Activated CD8-positive, alpha-beta memory T cell treated with anti-CD3 and anti-CD28 coated beads for 48 hours (primary cell): ENCODE results near the gene GRK2.
"Not testable (repeated sequence)": the region's sequence is repeated elsewhere in the genome, so short reads cannot be mapped to it uniquely, and the experiment has no call there.

Source experiments
- DNase-seq, 3 experiments: peaks; one replicate each; pipeline ENCODE4 v3.0.0-alpha.2; 2020; ENCODE audit warnings: low read depth in 2 of 3, low spot score in 2 of 3

The GRK2 gene

DNA sequence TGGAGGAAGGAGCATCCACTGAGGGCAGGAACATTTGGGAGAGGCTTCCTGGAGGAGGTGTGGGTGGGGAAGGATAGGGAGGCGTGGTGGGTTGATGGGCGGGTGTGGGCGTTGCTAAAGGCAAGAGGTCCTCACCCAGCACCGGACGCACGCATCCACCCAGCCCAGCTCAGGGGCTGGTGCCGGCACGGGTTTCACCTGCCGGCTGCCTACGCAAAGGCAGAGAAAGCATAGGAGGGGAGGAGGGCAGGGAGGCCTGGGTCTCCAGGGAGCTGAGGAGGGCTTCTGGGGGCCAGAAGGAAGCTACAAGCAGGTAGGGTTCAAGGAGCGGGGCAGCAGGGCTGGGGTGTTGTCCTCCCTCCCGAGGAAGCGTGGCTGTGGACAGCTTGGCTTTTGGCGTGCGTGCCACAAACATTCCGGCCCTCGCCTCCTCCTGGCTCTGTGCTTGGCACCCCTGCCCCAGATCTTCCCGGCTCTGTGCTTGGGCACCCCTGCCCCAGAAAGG is 44.8 kb downstream of the GRK2 start:
- no peak for DNase-seq

DNA sequence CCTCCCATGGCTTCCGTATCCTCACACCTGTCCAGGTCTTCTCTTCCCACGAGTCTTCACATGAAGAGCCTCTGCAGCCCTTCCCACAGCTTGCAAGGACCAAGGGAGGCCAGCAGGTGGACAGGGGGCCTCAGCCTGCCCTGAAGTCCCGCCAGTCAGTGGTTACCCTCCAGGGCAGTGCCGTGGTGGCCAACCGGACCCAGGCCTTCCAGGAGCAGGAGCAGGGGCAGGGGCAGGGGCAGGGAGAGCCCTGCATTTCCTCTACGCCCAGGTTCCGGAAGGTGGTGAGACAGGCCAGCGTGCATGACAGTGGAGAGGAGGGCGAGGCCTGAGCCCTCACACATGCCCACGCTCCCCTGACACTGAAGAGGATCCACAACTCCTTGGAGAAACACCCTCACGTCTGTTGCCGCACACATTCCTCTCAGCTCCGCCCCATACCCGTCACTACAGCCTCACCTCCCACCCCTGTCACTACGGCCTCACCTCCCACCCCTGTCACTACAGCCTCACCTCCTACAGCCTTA is 45.3 kb downstream of the GRK2 start:
- no peak for DNase-seq

DNA sequence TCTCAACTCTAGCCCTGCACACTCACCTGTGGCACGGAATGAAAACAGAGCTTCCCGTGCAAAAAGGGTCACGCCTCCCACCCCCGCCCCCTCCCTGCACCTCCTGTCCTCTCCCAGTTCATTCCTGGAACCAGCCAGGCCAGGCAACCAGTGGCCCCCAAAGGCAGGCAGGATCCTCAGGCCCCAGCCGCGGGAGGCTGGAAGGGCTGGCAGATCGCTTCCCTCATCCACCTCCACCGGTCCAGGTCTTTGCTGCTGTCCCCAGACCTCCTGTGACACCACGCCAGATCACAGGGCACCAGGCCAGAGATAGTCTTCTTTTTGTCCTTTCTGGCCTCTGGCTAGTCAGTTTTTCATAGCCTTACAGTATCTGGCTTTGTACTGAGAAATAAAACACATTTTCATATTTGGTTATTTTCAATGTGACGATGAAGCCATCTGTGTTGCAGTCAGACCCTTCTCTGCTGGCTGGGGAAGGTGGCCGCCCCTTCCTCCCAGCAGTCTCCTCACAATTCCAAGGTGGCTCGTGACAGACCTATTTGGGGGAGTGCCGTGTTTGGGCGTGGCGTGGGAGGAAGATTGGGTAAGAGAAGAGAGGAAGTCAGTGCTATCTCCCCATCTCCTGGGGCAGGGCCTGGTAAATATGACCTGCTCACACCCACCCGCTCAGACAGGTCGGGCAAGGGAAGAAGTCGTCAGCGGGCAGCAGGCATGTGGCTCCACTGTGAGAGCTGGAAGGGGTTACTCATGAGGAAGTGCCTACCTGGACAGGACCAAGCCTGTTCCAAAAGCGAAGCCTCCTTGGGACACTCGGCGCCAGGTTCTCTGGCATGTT is 46.1 kb downstream of the GRK2 start:
- DNase-seq = no peak

DNA sequence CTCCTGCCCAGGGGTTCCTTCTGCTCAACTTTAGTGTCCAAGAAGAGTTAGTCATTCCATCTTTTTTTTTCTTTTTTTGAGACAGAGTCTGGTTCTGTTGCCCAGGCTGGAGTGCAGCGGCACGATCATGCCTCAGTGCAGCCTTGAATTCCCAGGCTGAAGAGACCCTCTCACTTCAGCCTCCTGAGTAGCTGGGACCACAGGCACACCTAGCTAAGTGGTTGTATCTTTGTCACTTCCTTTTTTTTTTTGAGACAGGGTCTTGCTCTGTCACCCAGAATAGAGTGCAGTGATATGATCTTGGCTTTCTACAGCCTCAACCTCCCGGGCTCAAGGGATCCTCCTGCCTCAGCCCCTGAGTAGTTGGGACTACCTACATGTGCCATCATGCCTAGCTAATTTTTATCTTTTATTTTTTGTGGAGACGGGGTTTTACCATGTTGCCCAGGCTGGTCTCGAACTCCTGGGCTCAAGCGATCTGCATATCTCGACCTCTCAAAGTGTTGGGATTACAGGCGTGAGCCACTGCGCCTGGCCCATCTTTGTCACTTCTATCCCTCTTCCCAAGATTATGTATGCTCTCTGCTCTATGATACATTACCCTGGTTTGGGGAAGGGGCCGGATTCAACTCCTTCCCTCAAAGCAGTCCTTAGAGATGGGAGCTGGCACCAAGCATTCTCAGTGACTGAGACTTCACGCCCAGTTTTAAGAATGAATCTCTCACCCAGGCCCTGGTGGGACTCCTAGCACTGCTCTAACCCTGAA is 47.0 kb downstream of the GRK2 start:
- no peak for DNase-seq

DNA sequence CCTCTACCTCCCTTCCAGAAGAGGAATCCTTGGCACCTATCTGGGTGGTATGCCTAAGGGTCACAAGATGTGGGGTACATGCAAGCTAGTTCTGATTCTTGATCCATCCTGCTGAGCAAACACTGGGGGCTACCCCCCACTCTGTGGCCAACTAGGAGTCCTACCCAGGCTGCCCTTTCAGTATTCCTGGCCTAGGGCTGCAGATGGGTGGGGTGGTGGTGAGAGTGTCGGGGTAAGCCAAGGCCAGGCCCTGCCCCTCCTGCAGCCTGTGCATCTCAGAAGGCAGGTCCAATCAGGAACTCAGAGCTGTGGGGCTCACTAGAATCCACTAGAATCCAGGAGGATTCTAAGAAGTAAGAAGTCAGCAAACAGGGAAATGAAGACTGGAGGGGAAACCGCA is 47.9 kb downstream of the GRK2 start:
- DNase-seq = no peak

DNA sequence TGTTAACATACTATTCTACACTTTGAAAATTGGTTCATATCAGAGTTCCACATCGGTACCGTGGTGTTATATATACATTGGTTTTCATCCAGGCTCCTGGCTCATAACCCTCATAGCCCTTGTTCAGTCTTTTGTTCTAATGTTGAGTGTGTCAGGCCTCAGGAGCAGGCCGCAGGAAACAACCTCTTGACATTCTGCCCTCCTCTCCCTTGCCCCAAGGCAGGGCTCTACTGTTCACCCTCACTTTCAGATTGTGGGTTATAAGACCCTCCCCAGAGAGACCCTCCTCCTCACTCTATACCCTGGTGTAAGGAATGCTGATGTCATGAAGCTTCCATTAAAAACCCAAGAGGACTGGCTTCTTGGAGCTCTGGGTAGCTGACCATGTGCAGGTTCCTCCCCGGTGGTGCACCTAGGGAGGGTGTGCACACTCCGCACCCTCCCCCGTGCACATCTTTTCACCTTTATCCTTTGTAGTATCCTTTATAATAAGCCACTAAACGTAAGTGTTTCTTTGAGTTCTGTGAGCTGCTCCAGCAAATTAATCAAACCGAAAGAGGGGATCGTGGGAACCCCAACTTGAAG is 49.1 kb downstream of the GRK2 start:
- DNase-seq = no peak

DNA sequence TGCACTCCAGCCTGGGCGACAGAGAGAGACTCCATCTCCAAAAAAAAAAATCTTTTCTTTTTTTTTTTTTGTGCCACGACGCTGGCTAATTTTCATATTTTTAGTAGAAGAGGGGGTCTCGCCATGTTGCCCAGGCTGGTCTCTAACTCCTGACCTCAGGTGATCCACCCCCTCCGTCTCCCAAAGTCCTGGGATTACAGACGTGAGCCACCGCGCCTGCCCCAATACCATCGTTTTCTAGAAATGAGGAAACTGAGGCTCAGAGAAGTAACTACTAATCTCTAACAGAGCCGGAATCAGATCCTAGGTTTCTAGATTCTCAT is 50.6 kb downstream of the GRK2 start:
- DNase-seq = no peak

DNA sequence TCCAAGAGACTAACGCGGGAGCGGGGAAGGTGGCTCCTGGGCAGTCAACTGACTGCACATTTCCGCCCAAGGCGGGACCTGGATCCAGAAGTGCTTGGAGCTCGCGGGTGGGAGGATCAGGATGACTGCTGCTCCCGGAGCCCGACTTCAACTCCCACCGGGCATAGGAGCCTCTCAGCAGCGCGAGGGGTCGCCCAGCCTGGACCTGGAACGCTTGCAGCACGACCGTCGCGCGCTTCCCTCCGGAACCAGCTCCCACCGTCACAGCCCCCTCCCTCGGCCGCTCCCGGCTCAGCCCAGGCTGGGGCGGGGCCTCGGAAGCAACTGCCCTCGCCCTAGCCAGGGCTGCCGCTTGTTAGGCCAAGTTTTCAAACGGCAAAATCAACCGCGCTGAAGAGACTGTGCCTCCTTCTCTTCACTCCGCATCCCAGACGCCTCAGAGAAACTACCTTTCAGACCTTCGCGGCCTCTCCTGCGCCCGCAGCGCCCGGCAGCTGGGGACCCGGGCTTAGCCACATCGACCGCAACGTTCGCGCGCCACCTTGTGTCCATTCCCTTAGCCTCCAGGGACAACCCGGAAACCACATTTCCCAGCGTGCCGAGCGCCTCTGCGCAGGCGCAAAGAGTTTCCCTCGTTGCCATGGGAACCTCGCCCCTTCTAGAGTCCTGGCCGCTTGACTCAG is 51.1 kb downstream of the GRK2 start:
- DNase-seq = peak; percentile 97 to 99 (median 99)

DNA sequence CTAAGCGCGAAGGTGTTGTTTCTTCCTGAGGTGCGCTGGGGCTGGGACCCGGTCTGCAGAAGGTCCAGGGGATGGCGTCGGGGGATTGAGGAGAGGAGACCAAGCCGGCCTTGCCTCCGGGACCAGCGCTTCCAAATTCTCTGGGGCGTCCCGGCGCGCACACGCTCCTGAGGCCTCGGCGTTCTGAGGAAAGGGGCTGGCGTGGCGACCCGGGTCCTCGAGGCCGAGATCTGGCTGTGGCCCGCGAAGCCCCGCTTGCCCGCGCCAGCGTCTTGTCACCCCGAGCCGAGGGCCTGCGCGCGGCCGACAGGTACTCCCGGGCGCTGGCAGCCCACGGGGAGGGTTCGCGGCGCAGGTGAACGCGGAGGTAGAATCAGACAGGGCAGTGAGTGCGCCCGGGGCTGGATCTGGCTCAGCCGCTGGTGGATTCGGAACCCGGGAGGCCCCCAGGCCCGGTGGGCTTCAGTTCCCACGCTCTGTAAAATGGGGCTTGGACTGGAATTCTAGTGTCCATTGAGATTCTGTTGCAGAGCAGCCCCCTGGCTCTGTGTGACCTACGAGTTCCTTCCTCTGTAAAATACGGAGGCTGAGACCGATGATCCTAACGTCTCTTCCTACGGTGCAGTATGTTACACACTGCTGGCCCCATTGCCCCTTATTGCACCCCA is 51.7 kb downstream of the GRK2 start:
- DNase-seq = no peak

DNA sequence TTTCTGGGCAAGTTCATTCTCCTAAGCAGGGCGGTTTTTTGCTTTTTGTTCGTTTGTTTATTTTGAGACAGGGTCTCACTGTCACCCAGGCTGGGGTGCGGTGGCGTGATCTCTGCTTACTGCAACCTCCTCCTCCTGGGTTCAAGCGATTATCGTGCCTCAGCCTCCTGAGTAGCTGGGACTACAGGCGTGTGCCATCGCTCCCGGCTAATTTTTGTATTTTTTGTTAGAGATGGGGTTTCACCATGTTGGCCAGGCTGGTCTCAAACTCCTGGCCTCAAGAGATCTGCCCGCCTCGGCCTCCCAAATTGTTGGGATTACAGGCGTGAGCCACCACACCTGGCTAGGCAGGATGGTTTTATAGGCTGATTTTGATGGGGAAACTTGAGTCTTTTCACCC is 52.6 kb downstream of the GRK2 start:
- DNase-seq = not testable (repeated sequence)

DNA sequence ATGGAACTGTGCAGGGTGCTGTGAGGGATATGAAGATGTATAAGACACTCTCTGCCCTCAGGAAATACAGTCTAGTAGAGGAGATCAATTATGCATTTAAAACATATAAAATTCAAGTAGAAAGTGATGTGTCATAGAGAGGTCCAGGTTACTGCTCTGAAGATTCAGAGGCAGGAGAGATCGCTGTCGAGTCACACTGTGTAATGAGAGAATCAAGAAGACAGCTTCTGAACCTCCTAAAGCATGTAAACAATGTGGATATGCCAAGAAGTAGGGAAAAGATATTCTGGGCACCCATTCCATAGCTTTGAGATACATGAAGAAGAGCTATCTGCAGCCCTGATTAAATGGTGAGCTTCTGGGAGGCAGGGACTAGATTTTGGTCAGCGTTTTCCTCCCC is 53.7 kb downstream of the GRK2 start:
- no peak for DNase-seq

DNA sequence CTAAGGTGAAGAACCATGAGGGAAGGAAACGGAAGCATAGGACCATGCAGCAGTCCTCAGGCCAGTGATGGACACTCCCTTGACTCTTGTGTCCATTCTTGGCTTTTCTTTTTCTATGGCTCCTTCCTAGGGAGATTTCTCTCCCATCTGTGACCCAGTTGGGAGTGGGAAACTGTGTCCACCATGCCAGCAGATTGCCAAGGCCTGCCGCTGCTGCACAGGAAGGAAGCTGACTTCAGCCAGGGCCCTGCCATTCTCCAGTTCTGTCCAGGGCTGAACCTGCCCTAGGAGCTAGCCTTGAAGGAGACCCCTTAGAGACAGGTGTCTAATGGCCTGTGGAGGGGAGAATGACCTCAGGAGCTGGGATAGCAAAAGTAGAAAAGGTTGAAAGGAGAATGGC is 54.4 kb downstream of the GRK2 start:
- DNase-seq = no peak

DNA sequence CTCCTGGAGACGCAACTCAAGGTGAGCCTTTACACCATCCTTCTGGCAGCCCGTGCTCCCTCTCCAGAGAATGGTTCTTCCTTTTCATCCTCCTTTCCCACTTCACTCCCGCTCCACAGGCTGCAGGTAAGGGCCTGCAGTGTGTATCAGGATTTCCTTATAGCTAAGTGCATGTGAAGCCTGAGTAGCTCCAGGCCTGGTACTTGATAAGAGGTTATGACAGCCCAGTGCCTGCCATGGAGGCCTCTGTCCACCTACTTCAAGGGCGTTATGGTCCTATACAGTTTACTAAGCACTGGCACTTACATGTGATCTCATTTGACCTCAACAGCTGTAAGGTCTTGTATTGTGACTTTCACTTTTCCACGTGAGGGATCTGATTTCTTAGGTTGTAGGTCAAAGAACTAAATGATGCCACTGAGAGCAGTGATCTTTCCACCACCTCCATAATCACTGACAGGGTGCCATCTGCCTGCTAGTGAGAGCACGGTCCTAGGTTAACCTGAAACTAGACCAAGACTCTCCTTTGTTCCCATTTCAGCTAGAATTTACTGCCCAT is 55.1 kb downstream of the GRK2 start:
- no peak for DNase-seq

DNA sequence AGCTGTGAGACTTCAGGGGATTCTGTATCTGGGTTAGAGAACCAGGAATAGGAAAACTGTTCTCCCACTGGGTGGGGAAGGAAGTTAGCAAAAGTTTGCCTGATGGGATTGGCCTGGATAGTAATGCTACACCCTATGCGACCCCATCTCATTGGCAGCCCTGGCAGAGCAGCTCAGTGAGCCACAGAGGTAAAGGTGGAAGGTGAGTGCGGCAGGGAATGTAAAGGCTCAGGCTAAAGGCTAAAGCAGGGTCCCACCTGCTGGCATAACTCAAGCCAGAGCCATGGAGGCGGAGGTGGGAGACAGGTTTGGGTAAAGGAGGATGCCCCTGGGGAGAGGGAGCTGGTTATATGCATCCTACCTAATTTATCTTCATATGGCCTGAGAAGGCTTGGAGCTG is 55.8 kb downstream of the GRK2 start:
- no peak for DNase-seq

DNA sequence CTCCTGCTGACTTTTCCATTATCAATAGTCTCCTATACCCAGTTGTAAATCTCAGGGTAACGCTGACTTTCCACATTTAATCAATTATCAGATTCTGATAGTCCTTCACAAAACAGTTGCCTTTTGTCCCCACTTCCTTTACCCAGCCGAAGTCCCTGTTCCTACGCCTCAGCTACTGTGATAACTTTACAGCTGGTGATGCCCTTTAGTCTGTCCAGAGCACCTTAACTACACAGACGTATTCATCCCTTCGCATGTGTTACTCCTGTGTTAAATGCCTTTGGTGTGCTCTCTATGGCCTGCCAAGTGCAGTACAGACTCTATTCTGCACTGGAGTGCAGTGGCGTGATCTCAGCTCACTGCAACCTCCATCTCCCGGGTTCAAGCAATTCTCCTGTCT is 57.3 kb downstream of the GRK2 start:
- no peak for DNase-seq

DNA sequence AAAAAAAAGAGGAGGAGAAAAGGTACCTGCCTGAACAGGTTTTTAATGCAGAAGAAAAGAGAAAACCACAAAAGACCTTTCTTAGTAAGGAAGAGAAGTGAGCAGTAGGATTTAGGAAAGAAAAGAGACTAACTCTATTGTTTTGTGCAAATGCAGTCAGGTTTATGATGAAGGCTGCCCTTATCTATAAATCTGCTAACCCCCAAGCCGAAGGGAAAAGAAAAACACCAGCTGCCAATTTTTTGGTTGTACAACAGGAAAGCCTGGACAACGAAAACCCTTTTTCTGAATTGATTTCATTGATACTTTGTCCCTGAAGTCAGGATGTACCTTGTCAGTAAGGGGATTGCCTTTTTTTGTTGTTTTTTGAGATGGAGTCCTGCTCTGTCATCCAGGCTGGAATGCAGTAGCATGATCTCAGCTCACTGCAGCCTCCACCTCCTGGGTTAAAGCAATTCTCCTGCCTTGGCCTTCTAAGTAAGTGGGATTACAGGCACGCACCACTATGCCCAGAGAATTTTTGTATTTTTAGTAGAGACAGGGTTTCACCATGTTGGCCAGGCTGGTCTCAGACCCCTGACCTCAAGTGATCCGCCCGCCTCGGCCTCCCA is 65.9 kb downstream of the GRK2 start:
- no peak for DNase-seq
